ENCODE data around the gene SLC25A22.

DNA sequence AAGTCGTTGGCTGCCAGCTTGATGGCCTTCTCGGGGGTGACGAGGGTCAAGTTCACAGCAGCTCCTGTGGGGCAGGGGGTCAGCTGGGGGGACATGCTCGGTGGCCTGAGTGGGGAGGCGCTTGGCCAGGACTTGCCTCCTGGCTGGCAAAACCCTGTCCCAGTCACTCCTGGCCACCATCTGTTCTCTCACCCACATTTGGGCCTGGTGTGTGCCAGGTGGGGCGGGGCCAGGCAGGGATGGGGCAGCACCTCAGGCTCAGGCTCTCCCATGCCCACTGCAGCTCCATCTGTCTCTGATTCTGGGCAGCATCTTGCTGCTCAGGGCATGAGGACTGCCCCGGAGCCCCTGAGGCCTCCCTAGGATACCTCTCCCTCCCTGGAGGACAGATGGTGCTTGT is 4.5 kb downstream of the SLC25A22 start:
- no peak for TF ChIP-seq CTCF (IDR thresholded peaks at IDR 0.05)
- no peak for TF ChIP-seq POLR2A (IDR thresholded peaks at IDR 0.05)
